Central memory CD8-positive, alpha-beta T cell (primary cell): ENCODE results near the gene TCERG1L.

Experiments
- ATAC-seq: fragments of 150-1000 bp; cut with Tn5 transposase; replicated peaks from 2 replicates; pipeline ENCODE4 v1.10.0; 2022; ENCODE audit warnings: mild to moderate bottlenecking, moderate FRiP score, moderate number of reproducible peaks; ENCODE audit not compliant: poor library complexity, severe bottlenecking; ENCODE audit errors: extremely low read depth
- DNase-seq, 2 donors: peaks; one replicate each; pipeline ENCODE4 v3.0.0; 2021; ENCODE audit warnings: low spot score in 2 of 2
- H3K27ac Mint-ChIP-seq: one replicate; pipeline ENCODE4 v1.8.0; 2022; ENCODE audit warnings: low read depth, mild to moderate bottlenecking, moderate library complexity, mixed read lengths
- H3K27me3 Mint-ChIP-seq: one replicate; pipeline ENCODE4 v1.8.0; 2022; ENCODE audit warnings: mixed read lengths
- H3K36me3 Mint-ChIP-seq: one replicate; pipeline ENCODE4 v1.8.0; 2022; ENCODE audit warnings: mild to moderate bottlenecking, moderate library complexity, mixed read lengths; ENCODE audit not compliant: insufficient read depth
- H3K4me1 Mint-ChIP-seq: one replicate; pipeline ENCODE4 v1.8.0; 2022; ENCODE audit warnings: mixed read lengths
- H3K4me3 Mint-ChIP-seq: one replicate; pipeline ENCODE4 v1.8.0; 2022; ENCODE audit warnings: mild to moderate bottlenecking, moderate library complexity, mixed read lengths
- H3K9me3 Mint-ChIP-seq: one replicate; pipeline ENCODE4 v1.8.0; 2022; ENCODE audit warnings: mixed read lengths

The TCERG1L gene

GRCh38 chr10:131211559-131211958 is 100.0 kb downstream of the TCERG1L start:
- ATAC-seq, result no peak
- Mint-ChIP-seq H3K4me3 (no peak overlapping the region), H3K27me3 (no peaks in the 10 kb centered on the region), H3K36me3 (no peaks in the 10 kb centered on the region), H3K4me1 (no peaks in the 10 kb centered on the region), H3K27ac (no peak overlapping the region), H3K9me3 (no peaks in the 10 kb centered on the region)
- no peak for DNase-seq

GRCh38 chr10:131211146-131211545 is 100.4 kb downstream of the TCERG1L start:
- H3K36me3 Mint-ChIP-seq, result no peaks in the 10 kb centered on the region
- H3K4me3 Mint-ChIP-seq, result no peak overlapping the region
- H3K4me1 Mint-ChIP-seq, result no peaks in the 10 kb centered on the region
- ATAC-seq (no peak), DNase-seq (no peak)
- no peaks in the 10 kb centered on the region for H3K9me3 Mint-ChIP-seq
- no peaks in the 10 kb centered on the region for H3K27me3 Mint-ChIP-seq
- no peak overlapping the region for H3K27ac Mint-ChIP-seq

GRCh38 chr10:131210181-131210580 is 101.3 kb downstream of the TCERG1L start:
- Mint-ChIP-seq H3K4me1 (no peaks in the 10 kb centered on the region), H3K27me3 (no peaks in the 10 kb centered on the region), H3K36me3 (no peaks in the 10 kb centered on the region), H3K27ac (no peak overlapping the region), H3K9me3 (no peaks in the 10 kb centered on the region), H3K4me3 (no peak overlapping the region)
- no peak for DNase-seq
- ATAC-seq, result no peak

- Mint-ChIP-seq H3K9me3 (no peaks in the 10 kb centered on the region), H3K27me3 (no peaks in the 10 kb centered on the region), H3K27ac (no peak overlapping the region), H3K36me3 (no peaks in the 10 kb centered on the region), H3K4me1 (no peaks in the 10 kb centered on the region), H3K4me3 (no peak overlapping the region)
- no peak for ATAC-seq
- DNase-seq, result no peak
Observed at GRCh38 chr10:131207584-131208532, 103.7 kb downstream of the TCERG1L start.

GRCh38 chr10:131207176-131207575 is 104.3 kb downstream of the TCERG1L start:
- H3K9me3 Mint-ChIP-seq, result no peaks in the 10 kb centered on the region
- no peaks in the 10 kb centered on the region for H3K27me3 Mint-ChIP-seq
- no peak overlapping the region for H3K27ac Mint-ChIP-seq
- DNase-seq (no peak), ATAC-seq (no peak)
- H3K4me3 Mint-ChIP-seq, result no peak overlapping the region
- H3K4me1 Mint-ChIP-seq, result no peaks in the 10 kb centered on the region
- H3K36me3 Mint-ChIP-seq, result no peaks in the 10 kb centered on the region

- DNase-seq, result no peak
- Mint-ChIP-seq H3K27ac (peak overlapping the region; percentile 62), H3K9me3 (peaks cover under 1% of the 10 kb centered on the region), H3K36me3 (no peaks in the 10 kb centered on the region), H3K4me3 (no peak overlapping the region), H3K4me1 (no peaks in the 10 kb centered on the region), H3K27me3 (no peaks in the 10 kb centered on the region)
- no peak for ATAC-seq
Observed at GRCh38 chr10:131206111-131206995, 105.2 kb downstream of the TCERG1L start.

GRCh38 chr10:131205556-131205955 is 106.0 kb downstream of the TCERG1L start:
- Mint-ChIP-seq H3K4me1 (no peaks in the 10 kb centered on the region), H3K27ac (no peak overlapping the region), H3K36me3 (no peaks in the 10 kb centered on the region), H3K27me3 (no peaks in the 10 kb centered on the region), H3K4me3 (no peak overlapping the region), H3K9me3 (peaks cover 4% of the 10 kb centered on the region)
- ATAC-seq (no peak), DNase-seq (no peak)

GRCh38 chr10:131204406-131205152 is 106.9 kb downstream of the TCERG1L start:
- no peaks in the 10 kb centered on the region for H3K4me1 Mint-ChIP-seq
- no peak overlapping the region for H3K4me3 Mint-ChIP-seq
- no peaks in the 10 kb centered on the region for H3K27me3 Mint-ChIP-seq
- H3K36me3 Mint-ChIP-seq, result no peaks in the 10 kb centered on the region
- H3K9me3 Mint-ChIP-seq, result peaks cover 4% of the 10 kb centered on the region
- ATAC-seq (no peak), DNase-seq (no peak)
- H3K27ac Mint-ChIP-seq, result no peak overlapping the region

- H3K36me3 Mint-ChIP-seq, result no peaks in the 10 kb centered on the region
- no peak for ATAC-seq
Observed at GRCh38 chr10:131203456-131204357, 107.8 kb downstream of the TCERG1L start.

GRCh38 chr10:131202990-131203389 is 108.5 kb downstream of the TCERG1L start:
- Mint-ChIP-seq H3K27me3 (no peaks in the 10 kb centered on the region), H3K4me1 (no peaks in the 10 kb centered on the region), H3K9me3 (peaks cover 4% of the 10 kb centered on the region), H3K4me3 (no peak overlapping the region), H3K36me3 (no peaks in the 10 kb centered on the region), H3K27ac (no peak overlapping the region)
- no peak for ATAC-seq
- no peak for DNase-seq

More at GRCh38 chr10:131203456-131204357, 107.8 kb downstream of the TCERG1L start:
- no peaks in the 10 kb centered on the region for H3K4me1 Mint-ChIP-seq
- DNase-seq, result no peak
- H3K27ac Mint-ChIP-seq, result no peak overlapping the region
- no peak overlapping the region for H3K4me3 Mint-ChIP-seq
- no peaks in the 10 kb centered on the region for H3K27me3 Mint-ChIP-seq
- peaks cover 4% of the 10 kb centered on the region for H3K9me3 Mint-ChIP-seq

- H3K27ac Mint-ChIP-seq, result no peak overlapping the region
- H3K9me3 Mint-ChIP-seq, result peaks cover 4% of the 10 kb centered on the region
- ATAC-seq (no peak), DNase-seq (no peak)
- H3K27me3 Mint-ChIP-seq, result no peaks in the 10 kb centered on the region
- no peaks in the 10 kb centered on the region for H3K36me3 Mint-ChIP-seq
- no peaks in the 10 kb centered on the region for H3K4me1 Mint-ChIP-seq
- no peak overlapping the region for H3K4me3 Mint-ChIP-seq
Observed at GRCh38 chr10:131201741-131202515, 109.6 kb downstream of the TCERG1L start.
